Fibroblast of upper back skin (primary cell): Measurements from ENCODE around the gene ACOT2.

Experiments
- DNase-seq: peaks from one replicate; pipeline ENCODE4 v3.0.0-alpha.2; 2013

ACOT2 gene

DNA sequence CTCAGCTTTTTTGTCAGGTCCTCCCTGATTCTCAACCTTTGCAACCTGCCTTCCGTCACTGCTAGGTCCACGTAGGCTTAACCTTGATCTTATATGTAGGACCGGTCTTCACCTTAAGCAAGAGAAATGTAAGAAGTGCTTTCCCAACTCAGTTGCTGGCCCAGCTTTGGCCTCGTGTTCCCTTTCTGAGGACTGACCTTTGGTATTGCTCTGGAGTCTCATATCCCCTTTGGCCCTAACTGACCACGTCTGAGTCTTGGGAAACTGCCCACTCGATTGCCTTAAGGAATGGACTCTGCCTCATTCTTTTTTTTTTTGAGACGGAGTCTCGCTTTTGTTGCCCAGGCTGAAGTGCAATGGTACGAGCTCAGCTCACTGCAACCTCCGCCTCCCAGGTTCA is 51.3 kb downstream of the ACOT2 start:
- no peak for DNase-seq

GRCh38 chr14:73623504-73624054 is 54.6 kb downstream of the ACOT2 start:
- DNase-seq: no peak
